Lower leg skin (tissue), 4 donors: Measurements from ENCODE around the gene NIPAL3. TPM values are rescaled to one million over a fixed set of nuclear protein-coding genes. Genes with fewer than 3 reads are reported as not detected.
"Not testable (repeated sequence)": the region's sequence is repeated elsewhere in the genome, so short reads cannot be mapped to it uniquely, and the experiment has no call there.

ENCODE experiments used
- DNase-seq, 2 donors: peaks; one replicate each; pipeline ENCODE4 v3.0.0-alpha.2; 2019; ENCODE audit warnings: low spot score in 2 of 2
- H3K4me3 ChIP-seq: fragments of 200-600 bp; sonication (generic); 2 replicates; pipeline ENCODE4 v1.5.1; 2017; ENCODE audit warnings: mild to moderate bottlenecking, low read depth; ENCODE audit not compliant: poor library complexity, severe bottlenecking
- POLR2A ChIP-seq, 2 donors: fragments of 450-650 bp; IDR thresholded peaks; one replicate each; pipeline ENCODE4 v1.6.1; 2016 to 2017; ENCODE audit warnings: antibody characterized with exemption in 2 of 2, mild to moderate bottlenecking in 1 of 2, moderate library complexity in 1 of 2
- WGBS, 2 donors: methylation state at CpG; one replicate each; pipeline ENCODE4 v1.1.5; 2018; 5-methylcytosine and 5-hydroxymethylcytosine counted together
- intact Hi-C: fragments of 100-400 bp; cut with DNase I; formaldehyde crosslinking; loops from one replicate; pipeline ENCODE4 v1.15.0; 2023; ENCODE audit warnings: low total_unique reads
- total RNA-seq, 4 donors: library from RNA; depleted of rRNA; stranded (reverse); fragments of >200 nt; gene quantifications; one replicate each; pipeline ENCODE4 v1.1.0, GENCODE V29; 2016
- TF ChIP-seq, protein P1 (sequence below), 3 donors: fragments of 450-650 bp; IDR thresholded peaks; one replicate each; pipeline ENCODE4 v1.5.1; 2016; ENCODE audit warnings: antibody characterized with exemption in 3 of 3, mild to moderate bottlenecking in 3 of 3, moderate library complexity in 2 of 3

NIPAL3 gene
- total RNA-seq, 4 donors from 2014 or later: 37.3 to 67.1 (median 57.5) TPM

DNA sequence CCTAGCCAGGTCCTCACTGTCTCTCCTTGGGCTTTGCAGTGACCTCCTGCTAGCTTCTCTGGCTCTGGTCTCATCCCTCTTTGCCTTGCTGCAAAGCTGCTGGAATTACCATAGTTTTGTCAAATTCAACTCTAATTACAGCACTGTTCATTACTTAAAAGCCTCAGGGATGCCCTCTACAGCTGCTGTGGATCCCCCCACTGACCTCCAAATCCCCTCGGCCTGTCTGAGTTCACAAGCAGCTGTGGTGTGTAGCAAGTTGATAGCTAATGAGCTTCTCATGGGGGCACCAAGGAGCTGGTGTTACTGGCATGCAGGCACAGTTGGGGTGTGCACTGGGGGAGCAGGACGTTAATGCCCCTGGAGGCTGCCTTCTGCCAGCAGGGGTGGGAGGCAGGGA, 24.8 kb downstream of the NIPAL3 start:
- 97 to 100% methylated on average over 2 of the region's 2 CpGs for WGBS, 2 donors
- intact Hi-C loops: no loop called here
- no peak for DNase-seq
- H3K4me3 ChIP-seq: no peak overlapping the region
- TF ChIP-seq, protein P1, sequence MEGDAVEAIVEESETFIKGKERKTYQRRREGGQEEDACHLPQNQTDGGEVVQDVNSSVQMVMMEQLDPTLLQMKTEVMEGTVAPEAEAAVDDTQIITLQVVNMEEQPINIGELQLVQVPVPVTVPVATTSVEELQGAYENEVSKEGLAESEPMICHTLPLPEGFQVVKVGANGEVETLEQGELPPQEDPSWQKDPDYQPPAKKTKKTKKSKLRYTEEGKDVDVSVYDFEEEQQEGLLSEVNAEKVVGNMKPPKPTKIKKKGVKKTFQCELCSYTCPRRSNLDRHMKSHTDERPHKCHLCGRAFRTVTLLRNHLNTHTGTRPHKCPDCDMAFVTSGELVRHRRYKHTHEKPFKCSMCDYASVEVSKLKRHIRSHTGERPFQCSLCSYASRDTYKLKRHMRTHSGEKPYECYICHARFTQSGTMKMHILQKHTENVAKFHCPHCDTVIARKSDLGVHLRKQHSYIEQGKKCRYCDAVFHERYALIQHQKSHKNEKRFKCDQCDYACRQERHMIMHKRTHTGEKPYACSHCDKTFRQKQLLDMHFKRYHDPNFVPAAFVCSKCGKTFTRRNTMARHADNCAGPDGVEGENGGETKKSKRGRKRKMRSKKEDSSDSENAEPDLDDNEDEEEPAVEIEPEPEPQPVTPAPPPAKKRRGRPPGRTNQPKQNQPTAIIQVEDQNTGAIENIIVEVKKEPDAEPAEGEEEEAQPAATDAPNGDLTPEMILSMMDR (IDR thresholded peaks at IDR 0.05): no peak
- TF ChIP-seq POLR2A (IDR thresholded peaks at IDR 0.05): no peak

DNA sequence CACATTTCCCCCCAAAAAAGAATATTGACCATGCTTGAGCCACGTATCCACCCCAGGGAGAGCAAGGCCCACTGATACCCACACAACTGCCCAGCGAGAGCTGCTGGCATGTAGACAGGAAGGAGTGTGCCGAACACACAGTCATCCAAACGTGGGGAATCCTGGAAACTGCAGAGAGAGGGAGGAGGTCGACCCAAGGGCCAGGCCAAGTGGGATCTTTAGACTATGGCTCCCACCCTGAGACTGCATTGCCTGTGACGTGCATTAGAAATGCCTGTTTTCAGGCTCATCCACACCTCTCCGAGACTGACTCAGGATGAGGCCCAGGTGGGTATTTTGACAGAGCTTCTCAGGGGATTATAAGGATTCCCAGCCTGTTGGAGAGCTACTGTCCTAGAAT, 25.9 kb downstream of the NIPAL3 start:
- peak in 1 of 2 donors; percentile 68 for DNase-seq
- WGBS, 2 donors: 82 to 90% methylated on average over 7 of the region's 7 CpGs
- H3K4me3 ChIP-seq: no peak overlapping the region
- intact Hi-C loops: no loop called here
- TF ChIP-seq POLR2A (IDR thresholded peaks at IDR 0.05): no peak
- TF ChIP-seq, protein P1 (IDR thresholded peaks at IDR 0.05): no peak

DNA sequence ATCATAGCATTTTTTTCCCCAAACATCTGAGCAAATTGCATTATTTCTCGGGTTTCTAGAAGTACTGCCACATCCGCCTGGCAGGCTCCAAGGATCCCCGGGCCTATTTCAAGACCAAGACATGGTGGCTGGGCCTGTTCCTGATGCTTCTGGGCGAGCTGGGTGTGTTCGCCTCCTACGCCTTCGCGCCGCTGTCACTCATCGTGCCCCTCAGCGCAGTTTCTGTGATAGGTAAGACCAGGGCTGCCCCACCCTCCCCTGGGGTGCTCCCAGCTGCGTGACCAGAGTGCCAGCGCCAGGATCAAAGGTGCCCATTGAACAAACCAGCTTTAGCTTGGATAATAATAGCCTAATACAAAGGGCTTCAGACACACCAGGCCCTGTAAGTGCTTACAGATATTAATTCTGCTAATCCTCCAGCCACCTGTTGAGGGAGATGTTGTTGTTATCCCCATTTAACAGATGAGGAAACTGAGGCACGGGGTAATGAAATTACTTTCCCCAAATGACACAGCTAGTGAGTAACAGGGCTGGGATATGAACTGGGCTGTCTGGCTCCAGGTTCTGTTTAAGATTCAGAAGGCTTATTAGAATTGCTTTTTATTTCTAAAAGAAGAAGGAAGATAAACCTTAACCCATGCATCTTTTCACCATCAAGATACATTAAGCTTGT, 26.5 kb downstream of the NIPAL3 start:
- TF ChIP-seq, protein P1 (IDR thresholded peaks at IDR 0.05): no peak
- no peak for TF ChIP-seq POLR2A (IDR thresholded peaks at IDR 0.05)
- peak in 1 of 2 donors; percentile 78 for DNase-seq
- WGBS, 2 donors: 77 to 89% methylated on average over 14 of the region's 14 CpGs
- intact Hi-C loops: no loop called here
- no peak overlapping the region for H3K4me3 ChIP-seq

DNA sequence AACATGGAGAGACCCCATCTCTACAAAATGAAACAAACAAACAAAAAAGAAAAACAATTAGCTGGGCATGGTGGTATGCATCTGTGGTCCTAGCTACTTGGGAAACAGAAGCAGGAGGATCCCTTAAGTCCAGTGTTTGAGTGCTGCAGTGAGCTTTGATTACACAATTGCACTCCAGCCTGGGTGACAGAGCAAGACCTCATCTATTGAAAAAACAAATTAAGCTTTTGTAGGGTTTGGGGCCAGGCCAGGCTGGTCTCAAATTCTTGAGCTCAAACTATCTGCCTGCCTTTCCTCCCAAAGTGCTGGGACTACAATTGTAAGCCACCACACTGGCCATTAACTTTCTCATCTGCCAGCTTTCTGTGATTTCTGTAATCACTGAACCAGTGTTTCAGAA, 27.2 kb downstream of the NIPAL3 start:
- intact Hi-C loops: no loop called here
- TF ChIP-seq, protein P1 (IDR thresholded peaks at IDR 0.05): no peak
- TF ChIP-seq POLR2A (IDR thresholded peaks at IDR 0.05): no peak
- DNase-seq: peak in 1 of 2 donors; percentile 49

DNA sequence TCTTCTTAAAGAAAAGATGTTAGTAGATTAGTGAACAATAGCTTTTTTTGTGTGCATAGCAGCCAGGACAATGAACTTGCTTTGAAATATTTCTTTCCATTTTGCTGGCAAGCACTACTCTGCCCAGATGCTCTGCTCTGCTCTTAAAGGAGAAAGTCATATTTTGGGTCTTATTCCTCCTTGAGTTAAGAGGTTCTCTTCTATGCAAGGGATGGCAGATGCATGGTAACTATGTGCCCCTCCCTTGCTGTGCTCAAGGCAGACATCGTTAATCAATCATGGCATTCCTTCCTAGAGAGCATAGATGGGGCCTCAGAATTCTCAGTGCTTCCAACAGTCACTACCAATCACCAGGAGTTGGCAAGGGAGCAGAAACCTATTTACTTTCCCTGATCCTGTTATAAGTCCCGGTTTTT, 27.6 kb downstream of the NIPAL3 start:
- 41 to 47% methylated on average over 2 of the region's 2 CpGs for WGBS, 2 donors
- intact Hi-C loops: no loop called here
- DNase-seq: peak in 1 of 2 donors; percentile 39
- no peak for TF ChIP-seq POLR2A (IDR thresholded peaks at IDR 0.05)
- TF ChIP-seq, protein P1 (IDR thresholded peaks at IDR 0.05): no peak
- no peak overlapping the region for H3K4me3 ChIP-seq

More for the DNA sequence above, 27.2 kb downstream of the NIPAL3 start:
- no peak overlapping the region for H3K4me3 ChIP-seq

DNA sequence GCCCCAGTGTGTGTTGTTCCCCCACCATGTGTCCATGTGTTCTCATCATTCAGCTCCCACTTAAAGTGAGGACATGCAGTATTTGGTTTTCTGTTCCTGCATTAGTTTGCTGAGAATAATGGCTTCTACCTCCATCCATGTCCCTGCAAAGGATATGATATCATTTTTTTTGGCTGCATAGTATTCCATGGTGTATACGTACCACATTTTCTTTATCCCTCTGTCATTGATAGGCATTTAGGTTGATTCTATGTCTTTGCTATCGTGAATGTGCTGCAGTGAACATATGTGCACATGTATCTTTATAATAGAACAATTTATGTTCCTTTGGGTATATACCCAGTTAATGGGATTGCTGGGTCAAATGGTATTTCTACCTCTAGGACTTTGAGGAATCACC, 30.8 kb downstream of the NIPAL3 start:
- 95 to 97% methylated on average over 2 of the region's 2 CpGs for WGBS, 2 donors
- H3K4me3 ChIP-seq, intact Hi-C loops: not testable (repeated sequence)

More for the DNA sequence above, 30.8 kb downstream of the NIPAL3 start:
- not testable (repeated sequence) for DNase-seq
